IMR-90 (cell line): ENCODE measurements around the gene GAB1. TPM values are rescaled to one million over a fixed set of nuclear protein-coding genes. Genes with fewer than 3 reads are reported as not detected.

Source experiments
- ATAC-seq: fragments of 200-7000 bp; cut with Tn5 transposase; 2 replicates; pipeline ENCODE4 v1.9.1; 2020; ENCODE audit warnings: low read depth, mild to moderate bottlenecking, moderate library complexity
- BruUV-seq: library from RNA; stranded (reverse); fragments of 400-500 nt; replicated peaks from 2 replicates; lab custom pipeline; 2021; lab: Mats Ljungman, UMichigan
- CTCF ChIA-PET: fragments of 300-600 bp; formaldehyde crosslinking; extraction: SDS; loops from one replicate; lab custom pipeline; 2021; ENCODE audit warnings: antibody characterized with exemption; lab: Yijun Ruan, JAX
- POLR2A ChIA-PET: fragments of 300-600 bp; sonication (Branson Sonifier 250); formaldehyde crosslinking; loops from one replicate; lab custom pipeline; 2022; ENCODE audit warnings: antibody characterized with exemption; ENCODE audit not compliant: unreplicated experiment; lab: Charles Lee
- DNase-seq: peaks from one replicate; pipeline ENCODE4 v3.0.0; 2013
- H2AFZ ChIP-seq: replicated peaks from 2 replicates; pipeline ENCODE3; 2013; ENCODE audit warnings: low read length, mild to moderate bottlenecking; ENCODE audit not compliant: poor library complexity
- H2AK5ac ChIP-seq: 2 replicates; pipeline ENCODE4 v1.6.1; 2013; ENCODE audit warnings: low read depth, low read length, inconsistent platforms
- H2AK9ac ChIP-seq: replicated peaks from 2 replicates; pipeline ENCODE3; 2013; ENCODE audit warnings: mild to moderate bottlenecking, low read depth, low read length, moderate library complexity; ENCODE audit not compliant: poor library complexity
- H2BK120ac ChIP-seq: 2 replicates; pipeline ENCODE4 v1.6.1; 2013; ENCODE audit warnings: low read depth, low read length, inconsistent platforms
- H2BK15ac ChIP-seq: 3 replicates; pipeline ENCODE4 v1.6.1; 2013; ENCODE audit warnings: low read depth, low read length, inconsistent platforms
- H2BK20ac ChIP-seq: 2 replicates; pipeline ENCODE4 v1.6.1; 2013; ENCODE audit warnings: low read depth, mild to moderate bottlenecking, inconsistent platforms, low read length, moderate library complexity
- H2BK5ac ChIP-seq: 2 replicates; pipeline ENCODE4 v1.6.1; 2013; ENCODE audit warnings: mild to moderate bottlenecking, low read depth, low read length, inconsistent platforms; ENCODE audit not compliant: poor library complexity, severe bottlenecking
- H3K14ac ChIP-seq: replicated peaks from 2 replicates; pipeline ENCODE4 v1.6.1; 2013; ENCODE audit warnings: low read depth, low read length, inconsistent platforms
- H3K18ac ChIP-seq: 2 replicates; pipeline ENCODE4 v1.6.1; 2013; ENCODE audit warnings: low read depth, low read length, control low read depth
- H3K23ac ChIP-seq: 2 replicates; pipeline ENCODE4 v1.6.1; 2013; ENCODE audit warnings: low read depth, low read length, inconsistent platforms
- H3K27ac ChIP-seq: 2 replicates; pipeline ENCODE4 v1.5.1; 2013; ENCODE audit warnings: mild to moderate bottlenecking, control low read depth, low read length; ENCODE audit not compliant: insufficient read depth
- H3K27me3 ChIP-seq: 2 replicates; pipeline ENCODE4 v1.6.1; 2013; ENCODE audit warnings: low read length; ENCODE audit not compliant: control insufficient read depth, insufficient read depth
- H3K36me3 ChIP-seq: 2 replicates; pipeline ENCODE4 v1.6.1; 2013; ENCODE audit warnings: low read length, mixed read lengths; ENCODE audit not compliant: control insufficient read depth, insufficient read depth
- H3K4ac ChIP-seq: 2 replicates; pipeline ENCODE4 v1.6.1; 2013; ENCODE audit warnings: low read depth, low read length, inconsistent platforms
- H3K4me1 ChIP-seq: 2 replicates; pipeline ENCODE4 v1.6.1; 2013; ENCODE audit warnings: low read length, mixed read lengths; ENCODE audit not compliant: control insufficient read depth, insufficient read depth
- H3K4me2 ChIP-seq: 2 replicates; pipeline ENCODE4 v1.6.1; 2013; ENCODE audit warnings: low read depth, mild to moderate bottlenecking, control low read depth, low read length, moderate library complexity
- H3K4me3 ChIP-seq: 2 replicates; pipeline ENCODE4 v1.5.1; 2013; ENCODE audit warnings: low read depth, mild to moderate bottlenecking, control low read depth, low read length, moderate library complexity; ENCODE audit not compliant: insufficient read depth
- H3K56ac ChIP-seq: 2 replicates; pipeline ENCODE4 v1.6.1; 2013; ENCODE audit warnings: low read length, inconsistent platforms; ENCODE audit not compliant: insufficient read depth; ENCODE audit errors: extremely low read depth
- H3K79me1 ChIP-seq, 2 experiments: 2 replicates each; pipeline ENCODE4 v1.6.1; 2013; ENCODE audit warnings: low read length in 2 of 2, inconsistent platforms in 1 of 2, low read depth in 1 of 2
- H3K9ac ChIP-seq: 2 replicates; pipeline ENCODE4 v1.6.1; 2013; ENCODE audit warnings: low read depth, low read length, control low read depth
- H3K9me1 ChIP-seq: 2 replicates; pipeline ENCODE4 v1.6.1; 2013; ENCODE audit warnings: low read length, inconsistent platforms; ENCODE audit not compliant: insufficient read depth
- H3K9me3 ChIP-seq: 2 replicates; pipeline ENCODE4 v1.6.1; 2013; ENCODE audit warnings: low read length; ENCODE audit not compliant: control insufficient read depth, insufficient read depth
- H4K20me1 ChIP-seq: 2 replicates; pipeline ENCODE4 v1.6.1; 2013; ENCODE audit warnings: low read length, inconsistent platforms; ENCODE audit not compliant: insufficient read depth
- H4K5ac ChIP-seq: 2 replicates; pipeline ENCODE4 v1.6.1; 2013; ENCODE audit warnings: mild to moderate bottlenecking, low read depth, low read length, control low read depth
- H4K8ac ChIP-seq, 2 experiments: 2 replicates each; pipeline ENCODE4 v1.6.1; 2013; ENCODE audit warnings: low read depth in 2 of 2, low read length in 2 of 2, control low read depth in 1 of 2, inconsistent platforms in 1 of 2
- H4K91ac ChIP-seq: 2 replicates; pipeline ENCODE4 v1.6.1; 2013; ENCODE audit warnings: low read depth, low read length, inconsistent platforms; ENCODE audit not compliant: insufficient read depth
- CEBPB ChIP-seq: IDR thresholded peaks from 2 replicates; pipeline ENCODE4 v1.6.1; 2012; ENCODE audit warnings: low read depth, low read length, improper control_type of control experiment
- CHD1 ChIP-seq: IDR thresholded peaks from 2 replicates; pipeline ENCODE4 v1.6.1; 2012; ENCODE audit warnings: low read depth, low read length, improper control_type of control experiment
- FOS ChIP-seq: fragments of 150-350 bp; IDR thresholded peaks from 2 replicates; pipeline ENCODE4 v1.6.1; 2016; ENCODE audit warnings: low read depth, low read length
- MAFK ChIP-seq: IDR thresholded peaks from 2 replicates; pipeline ENCODE4 v1.6.1; 2012; ENCODE audit warnings: low read depth, low read length, improper control_type of control experiment
- MAZ ChIP-seq: IDR thresholded peaks from 2 replicates; pipeline ENCODE4 v1.6.1; 2012; ENCODE audit warnings: low read depth, mild to moderate bottlenecking, low read length, improper control_type of control experiment, moderate library complexity, borderline replicate concordance
- MXI1 ChIP-seq: IDR thresholded peaks from 2 replicates; pipeline ENCODE4 v1.6.1; 2012; ENCODE audit warnings: low read depth, mild to moderate bottlenecking, low read length, moderate library complexity, borderline replicate concordance
- NFE2L2 ChIP-seq: fragments of 150-350 bp; IDR thresholded peaks from 2 replicates; pipeline ENCODE4 v1.6.1; 2016; ENCODE audit warnings: low read depth, mild to moderate bottlenecking, low read length
- POLR2A ChIP-seq: IDR thresholded peaks from 2 replicates; pipeline ENCODE4 v1.6.1; 2012; ENCODE audit warnings: mild to moderate bottlenecking, low read depth, low read length
- RAD21 ChIP-seq: IDR thresholded peaks from 2 replicates; pipeline ENCODE4 v1.6.1; 2012; ENCODE audit warnings: low read length, improper control_type of control experiment
- RCOR1 ChIP-seq: IDR thresholded peaks from 2 replicates; pipeline ENCODE4 v1.6.1; 2012; ENCODE audit warnings: mild to moderate bottlenecking, low read length, improper control_type of control experiment; ENCODE audit not compliant: insufficient replicate concordance
- RFX5 ChIP-seq: IDR thresholded peaks from 2 replicates; pipeline ENCODE4 v1.8.0; 2012; ENCODE audit warnings: low read depth, mild to moderate bottlenecking, low read length, moderate library complexity
- SMC3 ChIP-seq: fragments of 150-350 bp; IDR thresholded peaks from 2 replicates; pipeline ENCODE4 v1.6.1; 2016; ENCODE audit warnings: low read depth, mild to moderate bottlenecking, antibody characterized with exemption, low read length, moderate library complexity
- whole genome bisulfite sequencing, 2 experiments: methylation state at CpG; one replicate each; pipeline versions ENCODE4 v1.1.5 to v1.1.7; 2013; ENCODE audit warnings: missing lambda C conversion rate in 2 of 2; ENCODE audit not compliant: insufficient read length in 1 of 2; ENCODE audit errors: extremely low coverage in 2 of 2; 5-methylcytosine and 5-hydroxymethylcytosine counted together
- dilution Hi-C: fragments of 300-500 bp; cut with HindIII; formaldehyde crosslinking; loops from one replicate; pipeline ENCODE4 v1.14.3; 2018; ENCODE audit warnings: low sequenced_read_pairs; ENCODE audit not compliant: unreplicated experiment
- in situ Hi-C: fragments of 300-500 bp; cut with MboI; formaldehyde crosslinking; loops from 3 replicates; pipeline ENCODE4 v1.14.3; 2019; ENCODE audit warnings: low sequenced_read_pairs, inconsistent platforms, mixed read lengths
- intact Hi-C: fragments of 100-400 bp; cut with micrococcal nuclease; formaldehyde crosslinking; loops from 2 replicates; pipeline ENCODE4 v1.10.0; 2022
- polyA plus RNA-seq, 3 experiments: library from polyadenylated mRNA; depleted of rRNA; stranded (reverse); fragments of >200 nt; gene quantifications; 2 replicates each; pipeline ENCODE4 v1.2.3, GENCODE V29; 2012; ENCODE audit warnings: low replicate concordance in 1 of 3
- total RNA-seq: library from RNA; depleted of rRNA; stranded (reverse); fragments of >200 nt; gene quantifications from 2 replicates; pipeline ENCODE4 v1.2.3, GENCODE V29; 2012
- TF ChIP-seq, protein P1 (sequence below): fragments of 150-350 bp; IDR thresholded peaks from 2 replicates; pipeline ENCODE4 v1.6.1; 2017; ENCODE audit warnings: mild to moderate bottlenecking, antibody characterized with exemption, low read length, low read depth
- TF ChIP-seq, protein P2 (sequence below): fragments of 150-350 bp; IDR thresholded peaks from 2 replicates; pipeline ENCODE4 v1.6.1; 2016; ENCODE audit warnings: low read depth, mild to moderate bottlenecking, low read length, moderate library complexity, borderline replicate concordance
- TF ChIP-seq, protein P3 (sequence below): conservative IDR thresholded peaks from 2 replicates; pipeline ENCODE4 v1.5.1; 2012; ENCODE audit warnings: mild to moderate bottlenecking, low read depth, low read length, improper control_type of control experiment

Gene GAB1
- total and polyA plus RNA-seq, 2 of the 4 experiments (the other 2 are of a cell fraction) = 2.8 to 12.0 TPM

DNA sequence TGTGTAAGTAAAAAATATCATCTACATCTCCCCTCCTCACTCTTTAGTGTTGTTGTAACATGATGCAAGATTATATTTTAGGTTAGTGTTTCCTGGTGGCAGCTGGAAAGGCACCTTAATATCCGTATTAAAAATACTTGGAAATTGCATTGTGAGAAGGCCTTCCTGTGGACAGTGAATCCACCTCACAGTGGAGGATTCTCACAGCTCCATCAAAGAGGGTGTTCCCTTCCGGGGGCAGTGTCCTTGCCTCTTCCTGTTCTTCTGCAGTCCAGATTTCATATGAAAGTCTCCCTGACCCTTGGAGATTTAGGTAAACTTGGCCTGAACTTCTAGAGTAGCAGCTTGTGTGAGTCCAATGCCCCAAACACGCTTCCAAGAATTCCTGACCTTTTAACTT, 29.9 kb upstream of the GAB1 start:
- DNase-seq (no peak), ATAC-seq (no peak)
- no peak overlapping the region for H2BK120ac ChIP-seq
- no peak for TF ChIP-seq MAZ
- TF ChIP-seq RAD21 = no peak
- no peak for TF ChIP-seq MXI1
- no peak for TF ChIP-seq CEBPB
- no peak for TF ChIP-seq CHD1
- TF ChIP-seq RCOR1 = no peak
- no peak for TF ChIP-seq SMC3
- no peak for TF ChIP-seq FOS
- no peak for TF ChIP-seq MAFK
- TF ChIP-seq, protein P1, sequence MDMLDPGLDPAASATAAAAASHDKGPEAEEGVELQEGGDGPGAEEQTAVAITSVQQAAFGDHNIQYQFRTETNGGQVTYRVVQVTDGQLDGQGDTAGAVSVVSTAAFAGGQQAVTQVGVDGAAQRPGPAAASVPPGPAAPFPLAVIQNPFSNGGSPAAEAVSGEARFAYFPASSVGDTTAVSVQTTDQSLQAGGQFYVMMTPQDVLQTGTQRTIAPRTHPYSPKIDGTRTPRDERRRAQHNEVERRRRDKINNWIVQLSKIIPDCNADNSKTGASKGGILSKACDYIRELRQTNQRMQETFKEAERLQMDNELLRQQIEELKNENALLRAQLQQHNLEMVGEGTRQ = no peak
- no peak for TF ChIP-seq RFX5
- no peak for TF ChIP-seq NFE2L2
- TF ChIP-seq POLR2A = no peak
- TF ChIP-seq, protein P2, sequence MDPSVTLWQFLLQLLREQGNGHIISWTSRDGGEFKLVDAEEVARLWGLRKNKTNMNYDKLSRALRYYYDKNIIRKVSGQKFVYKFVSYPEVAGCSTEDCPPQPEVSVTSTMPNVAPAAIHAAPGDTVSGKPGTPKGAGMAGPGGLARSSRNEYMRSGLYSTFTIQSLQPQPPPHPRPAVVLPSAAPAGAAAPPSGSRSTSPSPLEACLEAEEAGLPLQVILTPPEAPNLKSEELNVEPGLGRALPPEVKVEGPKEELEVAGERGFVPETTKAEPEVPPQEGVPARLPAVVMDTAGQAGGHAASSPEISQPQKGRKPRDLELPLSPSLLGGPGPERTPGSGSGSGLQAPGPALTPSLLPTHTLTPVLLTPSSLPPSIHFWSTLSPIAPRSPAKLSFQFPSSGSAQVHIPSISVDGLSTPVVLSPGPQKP = no peak
- TF ChIP-seq, protein P3, sequence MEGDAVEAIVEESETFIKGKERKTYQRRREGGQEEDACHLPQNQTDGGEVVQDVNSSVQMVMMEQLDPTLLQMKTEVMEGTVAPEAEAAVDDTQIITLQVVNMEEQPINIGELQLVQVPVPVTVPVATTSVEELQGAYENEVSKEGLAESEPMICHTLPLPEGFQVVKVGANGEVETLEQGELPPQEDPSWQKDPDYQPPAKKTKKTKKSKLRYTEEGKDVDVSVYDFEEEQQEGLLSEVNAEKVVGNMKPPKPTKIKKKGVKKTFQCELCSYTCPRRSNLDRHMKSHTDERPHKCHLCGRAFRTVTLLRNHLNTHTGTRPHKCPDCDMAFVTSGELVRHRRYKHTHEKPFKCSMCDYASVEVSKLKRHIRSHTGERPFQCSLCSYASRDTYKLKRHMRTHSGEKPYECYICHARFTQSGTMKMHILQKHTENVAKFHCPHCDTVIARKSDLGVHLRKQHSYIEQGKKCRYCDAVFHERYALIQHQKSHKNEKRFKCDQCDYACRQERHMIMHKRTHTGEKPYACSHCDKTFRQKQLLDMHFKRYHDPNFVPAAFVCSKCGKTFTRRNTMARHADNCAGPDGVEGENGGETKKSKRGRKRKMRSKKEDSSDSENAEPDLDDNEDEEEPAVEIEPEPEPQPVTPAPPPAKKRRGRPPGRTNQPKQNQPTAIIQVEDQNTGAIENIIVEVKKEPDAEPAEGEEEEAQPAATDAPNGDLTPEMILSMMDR = no peak
- H3K27me3 ChIP-seq = peaks cover 4% of the 10 kb centered on the region; the same call in 1 of the 2 replicates
- no peaks in the 10 kb centered on the region for H3K79me1 ChIP-seq
- H3K23ac ChIP-seq = no peak overlapping the region
- H3K4ac ChIP-seq = no peak overlapping the region
- in situ Hi-C loops = no loop called here
- H3K9ac ChIP-seq = no peak overlapping the region
- H3K4me3 ChIP-seq = no peak overlapping the region
- ChIA-PET CTCF (no interaction called here), POLR2A (no interaction called here)
- H2AFZ ChIP-seq = no peak overlapping the region
- no peak overlapping the region for H2AK9ac ChIP-seq
- no peak overlapping the region for H2AK5ac ChIP-seq
- no peak overlapping the region for H3K14ac ChIP-seq
- no TSS peak for BruUV-seq
- no peak overlapping the region for H2BK5ac ChIP-seq
- no peaks in the 10 kb centered on the region for H3K36me3 ChIP-seq
- no peak overlapping the region for H3K56ac ChIP-seq
- H4K91ac ChIP-seq = no peak overlapping the region
- H4K20me1 ChIP-seq = no peaks in the 10 kb centered on the region
- H3K18ac ChIP-seq = no peak overlapping the region
- no peak overlapping the region for H2BK20ac ChIP-seq
- H2BK15ac ChIP-seq = no peak overlapping the region
- H3K4me1 ChIP-seq = peaks cover 1% of the 10 kb centered on the region; the same call in 1 of the 2 replicates
- intact Hi-C loops = no loop called here
- dilution Hi-C loops = no loop called here
- no peak overlapping the region for H3K27ac ChIP-seq
- H3K9me3 ChIP-seq = no peaks in the 10 kb centered on the region
- no peak overlapping the region for H4K5ac ChIP-seq
- no peaks in the 10 kb centered on the region for H3K9me1 ChIP-seq
- H4K8ac ChIP-seq = no peak overlapping the region
- no peak overlapping the region for H3K4me2 ChIP-seq
- WGBS, 2 experiments = no CpG with 5 or more reads among the region's 3 CpGs
